Activated CD8-positive, alpha-beta memory T cell treated with anti-CD3 and anti-CD28 coated beads for 1 hour (primary cell): Measurements from ENCODE around the gene PTF1A.
"Not testable (repeated sequence)": the region's sequence is repeated elsewhere in the genome, so short reads cannot be mapped to it uniquely, and the experiment has no call there.

ENCODE experiments used
- DNase-seq, 2 donors: peaks; one replicate each; pipeline ENCODE4 v3.0.0-alpha.2; 2020; ENCODE audit warnings: low read depth in 1 of 2; ENCODE audit errors: extremely low read depth in 1 of 2

PTF1A gene

GRCh38 chr10:23203369-23204325, 11.5 kb downstream of the PTF1A start:
- DNase-seq, result no peak

- DNase-seq, result no peak
These were observed 12.7 kb downstream of the PTF1A start for GRCh38 chr10:23204773-23205172.

- no peak for DNase-seq
These were observed 14.0 kb downstream of the PTF1A start for GRCh38 chr10:23205972-23206642.

GRCh38 chr10:23217471-23217870, 25.4 kb downstream of the PTF1A start:
- no peak for DNase-seq

GRCh38 chr10:23230582-23230981, 38.5 kb downstream of the PTF1A start:
- DNase-seq, result no peak

GRCh38 chr10:23238015-23238414, 45.9 kb downstream of the PTF1A start:
- no peak for DNase-seq

- not testable (repeated sequence) for DNase-seq
These were observed 49.7 kb downstream of the PTF1A start for GRCh38 chr10:23241779-23242178.
